HG02798 (cell line): ENCODE results near the gene SMIM43.
"Not testable (repeated sequence)": the region's sequence is repeated elsewhere in the genome, so short reads cannot be mapped to it uniquely, and the experiment has no call there.

Experiments used
- ATAC-seq: cut with Tn5 transposase; IDR thresholded peaks from one replicate; pipeline ENCODE4 v1.9.1; 2021; ENCODE audit warnings: mild to moderate bottlenecking; ENCODE audit not compliant: unreplicated experiment, poor library complexity

The SMIM43 gene

GRCh38 chr4:121738780-121739535 lies 26.0 kb downstream of the SMIM43 start:
- no peak for ATAC-seq

DNA sequence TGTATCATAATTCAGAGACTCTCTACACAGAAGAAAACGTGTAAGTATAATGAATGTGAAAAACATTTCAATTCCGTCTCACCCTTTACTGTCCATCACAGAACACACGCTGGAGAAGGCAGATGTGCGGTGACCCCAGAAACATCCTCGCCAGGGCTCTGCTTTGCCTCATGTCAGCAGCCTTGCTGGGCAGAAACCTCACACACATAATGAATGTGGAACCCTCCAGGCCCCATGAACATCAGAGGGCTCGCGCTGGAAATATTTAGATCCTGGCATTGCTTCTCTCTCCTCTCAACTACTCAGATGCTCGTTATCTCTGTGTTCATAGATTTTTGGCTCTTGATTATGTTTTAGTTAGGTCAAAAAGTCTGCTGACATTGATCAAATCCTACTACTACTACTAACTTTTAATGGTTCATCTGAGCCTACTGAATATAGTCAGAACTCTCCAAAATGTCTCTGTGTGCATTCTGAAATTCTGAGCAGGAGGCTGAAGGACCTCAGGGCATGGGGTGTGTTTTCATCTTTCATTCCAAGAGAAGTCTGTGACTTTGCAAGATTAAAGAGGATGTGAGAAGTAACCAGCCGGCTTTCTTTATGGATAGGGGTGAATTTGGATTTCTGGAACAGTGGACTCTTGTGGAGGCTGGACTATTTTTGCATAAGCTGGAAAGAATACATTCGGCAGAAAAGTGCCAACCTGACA lies 27.0 kb downstream of the SMIM43 start:
- ATAC-seq: no peak

GRCh38 chr4:121736735-121737351 lies 28.1 kb downstream of the SMIM43 start:
- ATAC-seq: no peak

DNA sequence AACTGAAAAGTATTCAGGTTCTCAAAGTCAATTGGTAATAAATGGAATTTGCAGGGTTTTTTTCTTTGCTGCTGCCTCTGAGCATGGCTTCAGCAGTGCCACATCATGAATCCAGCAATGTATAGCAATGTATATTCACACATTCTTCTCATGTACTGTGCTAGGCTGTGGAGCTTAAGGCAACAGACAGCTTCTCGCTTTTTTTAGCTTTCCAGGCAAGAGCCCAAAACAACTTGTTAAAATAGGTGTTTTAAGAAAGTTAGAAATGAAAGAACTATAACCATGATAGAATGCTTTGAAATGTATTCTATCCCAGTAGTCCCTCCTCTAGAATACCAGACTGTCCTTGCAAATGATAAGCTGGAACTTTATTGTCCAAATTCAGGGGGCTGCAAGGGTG lies 30.4 kb downstream of the SMIM43 start:
- no peak for ATAC-seq

- ATAC-seq: no peak
Measured at GRCh38 chr4:121733942-121734341, 31.0 kb downstream of the SMIM43 start.

GRCh38 chr4:121729753-121730152 lies 35.2 kb downstream of the SMIM43 start:
- ATAC-seq: not testable (repeated sequence)

- no peak for ATAC-seq
Measured at GRCh38 chr4:121728798-121729226, 36.2 kb downstream of the SMIM43 start.

DNA sequence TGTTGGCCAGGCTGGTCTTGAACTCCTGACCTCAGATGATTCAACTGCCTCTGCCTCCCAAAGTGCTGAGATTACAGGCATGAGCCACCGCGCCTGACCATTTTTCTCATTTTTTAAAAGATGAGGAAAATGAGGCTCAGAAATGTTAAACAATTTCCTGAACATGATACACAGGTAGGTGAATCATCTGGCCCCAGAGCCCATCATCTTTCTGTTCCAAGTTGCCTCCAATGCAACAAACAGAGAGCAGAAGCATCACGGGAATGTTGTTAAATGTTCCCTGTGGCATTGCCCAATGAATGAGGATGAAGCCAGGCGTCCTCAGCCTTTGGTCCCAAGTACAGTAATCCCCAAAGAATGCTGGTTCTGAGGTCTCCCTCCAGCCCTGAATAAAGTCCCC lies 36.9 kb downstream of the SMIM43 start:
- no peak for ATAC-seq

- peak; percentile 98 for ATAC-seq
Measured at GRCh38 chr4:121726642-121727268, 38.2 kb downstream of the SMIM43 start.

DNA sequence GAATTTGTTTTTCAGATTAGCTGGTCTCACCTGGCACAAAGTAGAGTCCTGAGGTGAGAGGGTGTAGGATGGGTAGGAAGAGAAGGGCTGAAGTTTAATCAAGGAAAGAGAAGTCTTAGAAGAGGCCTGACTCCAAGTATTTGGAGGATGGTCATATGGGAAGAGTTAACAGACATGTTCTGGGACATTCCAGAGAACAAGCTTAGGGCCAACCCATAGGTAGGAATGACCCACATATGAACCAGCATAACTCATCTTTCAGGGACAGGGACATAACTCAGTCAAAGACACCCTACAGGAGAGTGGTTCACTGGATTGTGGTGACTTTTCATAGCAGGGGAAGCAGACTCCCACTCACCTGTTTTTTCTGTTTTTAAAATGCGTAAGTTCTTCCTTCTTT lies 40.3 kb downstream of the SMIM43 start:
- no peak for ATAC-seq

DNA sequence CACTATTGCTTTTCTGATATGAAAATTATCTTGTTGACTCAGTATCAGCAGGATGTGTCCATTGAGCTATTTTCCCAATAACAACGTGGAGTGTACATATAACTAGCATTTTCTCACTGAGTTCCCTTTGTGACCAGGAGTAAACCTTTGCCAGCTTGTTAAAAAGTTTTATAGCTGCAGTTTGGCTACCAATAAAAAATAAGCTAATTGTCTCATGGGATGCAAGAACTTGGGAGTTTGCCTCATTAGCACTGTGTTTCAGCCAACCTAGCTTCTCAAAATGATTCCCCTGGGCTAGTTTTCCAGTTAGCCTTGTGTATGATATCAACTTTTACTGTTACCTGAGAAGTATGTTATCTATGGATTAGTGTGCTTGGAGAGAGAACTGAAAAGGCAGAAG lies 43.3 kb downstream of the SMIM43 start:
- no peak for ATAC-seq

DNA sequence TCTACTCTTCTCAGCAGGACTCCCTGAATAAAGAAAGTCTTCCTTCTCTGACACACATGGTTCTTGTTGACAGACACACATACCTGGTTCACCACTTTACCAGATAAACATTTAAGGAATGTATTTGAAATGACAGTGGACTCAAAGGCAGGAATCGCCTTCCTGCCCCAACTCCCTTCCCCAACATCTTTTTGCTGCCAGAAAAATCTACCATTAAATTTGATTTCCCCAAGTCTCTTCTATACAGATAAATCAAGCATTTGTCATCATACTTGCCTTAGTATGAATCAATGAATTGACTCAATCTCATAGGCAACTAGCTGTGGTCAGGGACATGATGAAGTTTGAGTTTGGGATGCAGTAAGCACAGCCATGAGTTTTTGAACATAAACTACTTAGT lies 44.9 kb downstream of the SMIM43 start:
- ATAC-seq: no peak

DNA sequence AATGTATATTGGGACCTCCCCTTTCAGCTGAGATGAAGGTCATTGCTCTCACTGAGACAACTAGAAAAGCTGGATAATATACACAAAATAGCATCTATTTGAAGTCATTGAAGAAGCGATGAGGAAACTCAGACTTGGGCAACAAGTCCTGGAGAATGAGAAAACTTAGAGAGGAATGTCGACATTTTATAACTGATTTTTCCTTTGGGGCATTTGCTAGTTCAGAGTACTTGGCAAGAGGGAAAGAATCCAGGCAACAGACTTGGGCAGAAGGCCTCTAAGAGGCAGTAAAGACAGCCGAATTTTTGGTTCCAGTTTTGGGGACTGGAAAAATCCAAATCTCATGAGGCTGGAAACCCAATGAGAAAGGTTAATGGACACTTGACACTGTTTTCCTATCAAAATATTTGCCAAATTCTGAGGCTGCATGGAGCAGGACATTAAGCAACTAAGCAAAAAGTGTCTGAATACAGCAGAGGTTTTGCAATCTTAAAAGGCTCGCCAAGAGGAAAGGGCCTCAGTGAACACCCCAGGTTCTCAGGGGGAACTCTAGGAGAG lies 47.2 kb downstream of the SMIM43 start:
- ATAC-seq: no peak

DNA sequence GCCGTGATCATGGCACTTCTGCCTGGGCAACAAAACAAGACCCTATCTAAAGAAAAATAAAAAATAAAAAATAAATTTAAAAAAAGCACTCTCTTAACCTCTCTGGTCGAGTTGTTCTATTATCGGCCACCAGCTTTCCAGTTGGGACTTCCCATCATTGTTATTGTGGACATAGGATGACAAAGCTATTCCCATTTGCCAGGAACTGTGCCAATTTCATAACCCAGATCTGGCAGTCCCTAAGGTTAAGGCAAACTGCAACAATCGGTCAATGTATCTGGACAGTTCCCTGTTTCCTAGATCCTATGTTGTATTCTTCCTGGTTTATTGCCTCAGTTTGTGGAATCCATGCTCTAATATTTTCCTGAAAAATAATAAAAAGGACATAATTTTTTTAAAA lies 50.4 kb downstream of the SMIM43 start:
- no peak for ATAC-seq

DNA sequence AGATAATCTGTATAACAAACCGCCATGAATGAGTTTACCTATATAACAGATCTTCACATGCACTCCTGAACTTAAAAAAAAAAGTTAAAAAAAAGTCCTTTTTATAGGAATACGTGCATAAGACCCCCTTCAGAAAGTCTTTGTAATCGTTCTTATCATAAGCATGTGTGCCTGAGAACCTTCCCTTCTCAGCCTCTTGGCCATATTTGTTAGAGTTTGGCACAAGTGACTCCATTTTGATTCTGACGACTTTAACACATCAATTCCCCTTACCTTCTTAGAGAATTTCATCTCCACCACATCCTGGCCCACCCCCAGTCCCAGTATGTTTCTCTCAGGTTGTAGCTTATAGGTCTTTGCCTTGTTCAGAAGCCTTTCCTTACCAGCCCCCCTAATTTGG lies 52.2 kb downstream of the SMIM43 start:
- no peak for ATAC-seq

DNA sequence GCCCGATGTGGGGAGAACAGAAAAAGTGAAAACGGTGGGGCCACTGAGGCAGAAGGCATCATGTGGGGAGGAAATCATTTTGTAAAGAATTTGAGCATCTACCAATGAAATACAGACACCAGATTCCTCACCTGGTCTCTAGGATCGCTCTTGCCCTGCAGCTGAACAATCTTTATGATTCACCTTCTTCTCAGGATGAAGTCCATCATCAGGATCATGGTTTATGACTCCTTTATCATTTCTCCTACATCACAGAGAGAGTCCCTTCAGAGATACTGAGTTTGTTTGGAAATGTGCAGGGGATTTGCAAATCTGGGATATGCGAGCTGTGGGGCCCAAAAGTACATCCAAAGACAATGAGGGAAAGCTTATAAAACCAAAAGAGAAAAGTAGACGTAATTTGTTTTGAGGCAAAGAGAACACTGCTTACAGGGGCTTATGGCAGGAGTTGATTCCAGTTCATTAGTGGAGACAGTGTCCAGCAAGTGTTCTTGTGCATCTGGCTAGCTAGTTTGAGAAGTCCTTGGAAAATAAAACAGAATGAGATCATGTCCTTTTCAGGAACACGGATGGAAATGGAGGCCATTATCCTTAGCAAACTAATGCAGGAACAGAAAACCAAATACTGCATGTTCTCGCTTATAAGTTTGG lies 52.8 kb downstream of the SMIM43 start:
- ATAC-seq: no peak

- ATAC-seq: peak; percentile 96
Measured at GRCh38 chr4:121711263-121712000, 53.5 kb downstream of the SMIM43 start.

DNA sequence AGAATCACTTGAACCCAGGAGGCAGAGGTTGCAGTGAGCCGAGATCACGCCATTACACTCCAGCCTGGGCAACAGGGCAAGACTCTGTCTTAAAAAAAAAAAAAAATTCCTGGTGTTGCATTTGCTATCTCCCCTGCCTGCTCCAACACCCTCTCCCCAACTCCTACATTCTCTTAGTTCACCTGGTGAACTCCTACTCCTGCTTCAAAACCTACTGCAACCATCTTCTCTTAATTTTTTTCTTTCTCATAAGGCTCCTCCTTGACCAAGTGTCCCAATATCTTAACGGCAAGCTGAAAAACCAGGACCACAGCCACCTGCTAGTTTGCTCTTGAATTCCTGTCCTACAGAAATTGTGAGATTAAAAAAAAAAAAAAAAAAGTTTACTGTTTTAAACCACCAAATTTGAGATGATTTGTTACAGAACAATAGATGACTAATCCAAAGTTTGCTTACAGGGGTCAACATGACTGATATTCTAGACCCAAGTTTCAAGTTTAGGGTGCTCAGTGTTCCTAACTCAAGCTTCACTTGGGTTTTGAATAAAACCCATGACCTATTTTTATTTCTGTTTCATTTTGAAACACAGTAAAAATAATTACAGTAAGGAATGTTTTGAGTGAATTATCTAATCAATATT lies 55.1 kb downstream of the SMIM43 start:
- ATAC-seq: no peak
